Upper lobe of left lung (tissue), 6 donors: ENCODE results near the gene CCDC17. TPM values are rescaled to one million over a fixed set of nuclear protein-coding genes. Genes with fewer than 3 reads are reported as not detected.

Experiments used
- ATAC-seq, 2 donors: fragments of 200-7000 bp; cut with Tn5 transposase; one replicate each; pipeline ENCODE4 v1.9.1; 2022; ENCODE audit warnings: mild to moderate bottlenecking in 2 of 2, moderate library complexity in 2 of 2; ENCODE audit not compliant: low FRiP score in 2 of 2
- DNase-seq, 2 donors: peaks; one replicate each; pipeline ENCODE4 v3.0.0-alpha.2; 2019 to 2020
- H3K27ac ChIP-seq, 4 donors: fragments of 200-600 bp; sonication (generic); one replicate each; pipeline ENCODE4 v1.5.1; 2016 to 2019
- H3K27me3 ChIP-seq, 4 donors: fragments of 200-600 bp; sonication (generic); one replicate each; pipeline ENCODE4 v1.5.1; 2017 to 2019
- H3K36me3 ChIP-seq, 4 donors: fragments of 200-600 bp; sonication (generic); one replicate each; pipeline ENCODE4 v1.5.1; 2016 to 2019
- H3K4me1 ChIP-seq, 4 donors: fragments of 200-600 bp; sonication (generic); one replicate each; pipeline ENCODE4 v1.5.1; 2018 to 2019
- H3K4me3 ChIP-seq, 4 donors: fragments of 200-600 bp; sonication (generic); one replicate each; pipeline ENCODE4 v1.5.1; 2017 to 2019; ENCODE audit warnings: mild to moderate bottlenecking in 2 of 4, moderate library complexity in 1 of 4
- H3K9me3 ChIP-seq, 4 donors: fragments of 200-600 bp; sonication (generic); one replicate each; pipeline ENCODE4 v1.5.1; 2018 to 2019
- EP300 ChIP-seq, 4 donors: sonication (generic); formaldehyde crosslinking; IDR thresholded peaks; one replicate each; pipeline ENCODE4 v1.5.1; 2017; ENCODE audit warnings: antibody characterized with exemption in 4 of 4, control low read depth in 2 of 4
- POLR2A ChIP-seq, 4 donors: fragments of 450-650 bp; IDR thresholded peaks; one replicate each; pipeline ENCODE4 v1.5.1; 2016 to 2017; ENCODE audit warnings: antibody characterized with exemption in 4 of 4, mild to moderate bottlenecking in 2 of 4
- POLR2AphosphoS5 ChIP-seq, 2 donors: sonication (generic); formaldehyde crosslinking; IDR thresholded peaks; one replicate each; pipeline ENCODE4 v1.5.1; 2017; ENCODE audit warnings: antibody characterized with exemption in 2 of 2
- WGBS, 2 donors: methylation state at CpG; one replicate each; pipeline ENCODE4 v1.1.5; 2017 to 2018; 5-methylcytosine and 5-hydroxymethylcytosine counted together
- total RNA-seq, 6 donors: library from RNA; depleted of rRNA in 4 of 6; stranded (reverse); fragments of >200 nt in 4 of 6; gene quantifications; one replicate each; pipeline versions ENCODE4 v1.1.0 to v1.2.1, GENCODE V29; 2016 to 2021
- TF ChIP-seq, protein P1 (sequence below), 6 experiments: fragments of 450-650 bp in 4 of 6; fragments of 200-600 bp in 2 of 6; sonication (generic) in 2 of 6; IDR thresholded peaks; one replicate each; pipeline ENCODE4 v1.5.1; 2016 to 2019; ENCODE audit warnings: antibody characterized with exemption in 6 of 6
- donor health status: DM: no; HTN: no; CAD: no; lungs with moderate emphysema.
- donor health status: DM: no; HTN: yes; CAD: no; lungs with severe emphysema.

CCDC17 gene
- total RNA-seq, 6 donors from 2014 or later: 4.9 to 50.3 (median 19.3) TPM

DNA sequence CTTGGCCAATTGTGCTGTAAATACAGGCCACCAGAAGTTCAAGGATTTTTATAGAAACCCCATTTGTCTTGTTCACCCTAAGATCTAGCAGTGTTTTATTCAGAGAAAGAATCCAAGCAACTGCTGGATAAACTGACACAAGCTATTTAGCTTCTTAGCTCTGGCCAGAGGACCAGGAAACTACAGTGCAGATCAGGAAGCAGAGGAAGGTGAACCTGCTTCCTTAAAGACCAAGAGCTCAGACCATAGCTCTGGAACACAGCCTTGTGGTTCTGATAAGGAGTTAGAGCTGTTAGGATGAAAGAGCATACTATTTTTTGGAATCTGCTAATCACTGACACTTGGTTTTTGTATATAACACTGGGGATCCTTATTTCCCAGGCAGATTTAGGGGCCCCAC lies 5.2 kb upstream of the CCDC17 start:
- TF ChIP-seq, protein P1, sequence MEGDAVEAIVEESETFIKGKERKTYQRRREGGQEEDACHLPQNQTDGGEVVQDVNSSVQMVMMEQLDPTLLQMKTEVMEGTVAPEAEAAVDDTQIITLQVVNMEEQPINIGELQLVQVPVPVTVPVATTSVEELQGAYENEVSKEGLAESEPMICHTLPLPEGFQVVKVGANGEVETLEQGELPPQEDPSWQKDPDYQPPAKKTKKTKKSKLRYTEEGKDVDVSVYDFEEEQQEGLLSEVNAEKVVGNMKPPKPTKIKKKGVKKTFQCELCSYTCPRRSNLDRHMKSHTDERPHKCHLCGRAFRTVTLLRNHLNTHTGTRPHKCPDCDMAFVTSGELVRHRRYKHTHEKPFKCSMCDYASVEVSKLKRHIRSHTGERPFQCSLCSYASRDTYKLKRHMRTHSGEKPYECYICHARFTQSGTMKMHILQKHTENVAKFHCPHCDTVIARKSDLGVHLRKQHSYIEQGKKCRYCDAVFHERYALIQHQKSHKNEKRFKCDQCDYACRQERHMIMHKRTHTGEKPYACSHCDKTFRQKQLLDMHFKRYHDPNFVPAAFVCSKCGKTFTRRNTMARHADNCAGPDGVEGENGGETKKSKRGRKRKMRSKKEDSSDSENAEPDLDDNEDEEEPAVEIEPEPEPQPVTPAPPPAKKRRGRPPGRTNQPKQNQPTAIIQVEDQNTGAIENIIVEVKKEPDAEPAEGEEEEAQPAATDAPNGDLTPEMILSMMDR (IDR thresholded peaks at IDR 0.05): no peak
- TF ChIP-seq POLR2AphosphoS5 (IDR thresholded peaks at IDR 0.05) (no peak), EP300 (IDR thresholded peaks at IDR 0.05) (no peak), POLR2A (IDR thresholded peaks at IDR 0.05) (no peak)
- Histone ChIP-seq H3K27ac (no peak overlapping the region), H3K9me3 (no peaks in the 10 kb centered on the region), H3K36me3 (peaks cover 44 to 93% (median 72%) of the 10 kb centered on the region in 4 donors), H3K4me3 (no peak overlapping the region), H3K4me1 (peaks cover 0 to 4% (median 2%) of the 10 kb centered on the region in 4 donors), H3K27me3 (no peaks in the 10 kb centered on the region)
- ATAC-seq: no peak
- DNase-seq: no peak

DNA sequence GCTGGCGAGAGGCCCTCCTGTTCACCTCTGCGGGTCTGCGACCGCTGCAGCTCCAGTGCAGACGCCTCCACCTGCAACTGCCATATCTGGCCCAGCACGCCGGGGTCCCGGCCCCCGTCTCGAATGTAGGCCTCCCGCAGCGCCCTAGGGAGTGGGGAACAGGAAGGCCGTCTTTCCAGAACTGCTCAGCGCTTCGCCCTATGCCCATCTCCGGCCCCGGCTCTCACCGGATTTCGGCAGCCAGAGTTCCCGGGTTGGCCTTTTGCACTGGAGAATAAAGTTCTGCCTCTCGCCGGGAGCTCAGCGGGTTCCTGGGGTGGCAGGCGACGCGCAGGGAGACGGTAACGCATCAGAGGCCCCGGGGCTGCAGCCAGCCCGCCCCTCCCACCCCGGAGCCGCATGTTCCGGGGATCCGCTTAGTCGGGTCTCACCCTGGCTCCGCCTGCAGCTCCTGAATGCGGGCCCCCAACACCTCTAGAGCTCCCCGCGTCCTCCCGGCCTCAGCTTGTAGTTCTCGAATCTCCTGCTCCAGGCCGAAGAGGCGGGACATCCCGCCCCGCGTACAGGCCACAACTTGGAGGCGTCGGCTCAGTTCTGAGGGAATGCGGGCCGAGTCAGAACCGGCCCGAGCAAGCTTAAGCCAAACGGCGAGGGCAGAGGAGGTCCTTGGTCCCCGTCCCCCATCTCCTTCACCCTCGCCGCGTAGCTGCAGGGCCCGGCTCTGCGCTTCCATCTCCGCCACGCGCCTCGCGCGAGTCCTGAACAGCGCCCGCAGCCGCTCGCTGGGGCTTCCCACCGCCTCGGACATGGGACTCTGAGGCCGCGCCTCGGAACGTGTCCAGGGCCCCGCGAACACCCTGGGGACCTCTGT lies 1.1 kb downstream of the CCDC17 start:
- Histone ChIP-seq H3K27me3 (no peaks in the 10 kb centered on the region), H3K27ac (peak overlapping the region in 2 of 4 donors; percentile 3 to 61), H3K4me3 (peak overlapping the region in 3 of 4 donors; percentile 3 to 31 (median 23)), H3K4me1 (peaks cover 9 to 21% (median 11%) of the 10 kb centered on the region in 4 donors), H3K9me3 (no peaks in the 10 kb centered on the region), H3K36me3 (peaks cover 1 to 60% (median 35%) of the 10 kb centered on the region in 4 donors)
- WGBS, 2 donors: 79 to 84% methylated on average over 39 to 70 of the region's 78 CpGs
- TF ChIP-seq POLR2A (IDR thresholded peaks at IDR 0.05): no peak
- no peak for TF ChIP-seq POLR2AphosphoS5 (IDR thresholded peaks at IDR 0.05)
- TF ChIP-seq, protein P1 (IDR thresholded peaks at IDR 0.05): no peak
- TF ChIP-seq EP300 (IDR thresholded peaks at IDR 0.05): no peak
- DNase-seq (peak in 1 of 2 donors; percentile 82), ATAC-seq (peak in 1 of 2 donors; percentile 31)

DNA sequence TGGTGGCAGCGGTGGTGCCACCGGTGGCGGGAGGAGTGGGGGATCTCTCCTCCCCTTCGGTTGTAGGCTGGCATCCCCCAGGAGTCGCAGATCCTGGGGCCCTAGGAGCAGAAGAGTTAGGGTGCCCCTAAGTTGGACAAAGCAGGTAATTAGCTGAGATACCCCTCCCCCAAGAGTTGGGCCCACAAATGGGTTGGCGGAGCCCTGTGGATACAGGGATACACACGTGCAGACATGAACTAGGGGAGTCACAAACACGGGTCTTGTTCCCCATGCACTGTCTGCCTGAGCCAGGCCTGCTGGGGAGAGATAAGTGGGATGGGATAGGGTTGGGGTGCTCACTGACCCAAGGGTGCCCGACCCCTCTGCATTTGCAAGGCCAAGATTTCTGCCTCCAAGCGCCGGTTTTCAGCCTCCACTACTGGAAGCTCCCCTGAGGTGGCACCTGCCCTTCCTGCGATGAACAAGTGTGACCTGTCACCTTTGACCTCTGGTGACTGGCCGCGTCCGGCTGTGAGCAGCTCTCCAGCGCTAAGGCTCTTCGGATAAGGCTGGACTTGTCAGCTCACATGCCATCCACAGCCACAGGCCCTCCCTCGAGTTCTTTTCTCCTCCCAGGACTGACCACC lies 1.8 kb downstream of the CCDC17 start:
- peaks cover 6 to 60% (median 38%) of the 10 kb centered on the region in 4 donors for H3K36me3 ChIP-seq
- WGBS, 2 donors: 62 to 81% methylated on average over 10 to 14 of the region's 18 CpGs
- DNase-seq (peak in 1 of 2 donors; percentile 56), ATAC-seq (peak; percentile 3 to 27)
- no peaks in the 10 kb centered on the region for H3K9me3 ChIP-seq
- peak overlapping the region; percentile 52 to 79 (median 62) for H3K27ac ChIP-seq
- H3K4me1 ChIP-seq: peaks cover 9 to 21% (median 11%) of the 10 kb centered on the region in 4 donors
- TF ChIP-seq POLR2AphosphoS5 (IDR thresholded peaks at IDR 0.05): no peak
- no peak for TF ChIP-seq POLR2A (IDR thresholded peaks at IDR 0.05)
- no peak for TF ChIP-seq EP300 (IDR thresholded peaks at IDR 0.05)
- TF ChIP-seq, protein P1 (IDR thresholded peaks at IDR 0.05): no peak
- H3K4me3 ChIP-seq: peak overlapping the region in 1 of 4 donors; percentile 31
- H3K27me3 ChIP-seq: no peaks in the 10 kb centered on the region

DNA sequence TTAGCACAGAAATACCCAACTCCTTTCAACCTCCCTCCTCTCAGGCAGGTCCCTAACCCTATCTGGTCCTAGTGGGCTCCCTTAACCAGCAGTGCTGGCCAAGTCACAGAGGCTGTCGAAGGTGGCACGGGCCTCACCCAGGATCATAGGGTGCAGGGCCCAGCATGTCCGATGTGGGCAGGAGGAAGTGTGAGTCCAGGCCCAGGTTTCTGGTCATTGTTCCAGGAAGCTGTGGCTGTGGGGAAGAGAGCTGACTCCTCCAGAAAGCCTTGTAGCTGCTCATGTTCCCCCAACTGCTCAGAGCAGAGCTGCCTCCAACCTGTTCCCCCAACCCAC lies 2.4 kb downstream of the CCDC17 start:
- WGBS, 2 donors: 68% methylated on average over 3 of the region's 3 CpGs; no CpG with 5 or more reads in 1 of the 2 donors
- Histone ChIP-seq H3K4me1 (peaks cover 9 to 21% (median 11%) of the 10 kb centered on the region in 4 donors), H3K27ac (peak overlapping the region; percentile 52 to 79 (median 62)), H3K36me3 (peaks cover 11 to 60% (median 39%) of the 10 kb centered on the region in 4 donors), H3K4me3 (no peak overlapping the region), H3K27me3 (no peaks in the 10 kb centered on the region), H3K9me3 (no peaks in the 10 kb centered on the region)
- ATAC-seq (peak; percentile 17 to 31), DNase-seq (no peak)
- peak in 1 of 2 donors; percentile 11 for TF ChIP-seq POLR2AphosphoS5 (IDR thresholded peaks at IDR 0.05)
- TF ChIP-seq, protein P1 (IDR thresholded peaks at IDR 0.05): no peak
